Adrenal gland (tissue), 5 donors: Measurements from ENCODE around the gene PDCD1.

Source experiments
- CTCF ChIP-seq, 6 experiments: fragments of 450-650 bp in 4 of 6; fragments of 200-600 bp in 2 of 6; sonication (generic) in 1 of 6; IDR thresholded peaks; 1 replicate in 5 of 6; 2 replicates in 1 of 6; pipeline versions ENCODE4 v1.5.1 to v1.8.0; 2016 to 2021; ENCODE audit warnings: antibody characterized with exemption in 6 of 6, mild to moderate bottlenecking in 2 of 6, moderate library complexity in 1 of 6
- POLR2A ChIP-seq, 2 donors: fragments of 450-650 bp; IDR thresholded peaks; one replicate each; pipeline ENCODE4 v1.6.1; 2017; ENCODE audit warnings: antibody characterized with exemption in 2 of 2, mild to moderate bottlenecking in 2 of 2, moderate library complexity in 1 of 2
- donor health status: DM: no; HTN: no; CAD: no.

GRCh38 chr2:241900251-241901017, 41.7 kb upstream of the PDCD1 start:
- no peak for TF ChIP-seq CTCF (IDR thresholded peaks at IDR 0.05)
- TF ChIP-seq POLR2A (IDR thresholded peaks at IDR 0.05): no peak
